ENCODE measurements around the gene ONECUT2. TPM values are rescaled to one million over a fixed set of nuclear protein-coding genes. Genes with fewer than 3 reads are reported as not detected.

ONECUT2 gene
- total and polyA plus RNA-seq, 9 of the 15 experiments (the other 6 are each of a cell fraction or from before 2014, with no cell fraction given) = 0.27 to 2.5 (median 0.83) TPM

DNA sequence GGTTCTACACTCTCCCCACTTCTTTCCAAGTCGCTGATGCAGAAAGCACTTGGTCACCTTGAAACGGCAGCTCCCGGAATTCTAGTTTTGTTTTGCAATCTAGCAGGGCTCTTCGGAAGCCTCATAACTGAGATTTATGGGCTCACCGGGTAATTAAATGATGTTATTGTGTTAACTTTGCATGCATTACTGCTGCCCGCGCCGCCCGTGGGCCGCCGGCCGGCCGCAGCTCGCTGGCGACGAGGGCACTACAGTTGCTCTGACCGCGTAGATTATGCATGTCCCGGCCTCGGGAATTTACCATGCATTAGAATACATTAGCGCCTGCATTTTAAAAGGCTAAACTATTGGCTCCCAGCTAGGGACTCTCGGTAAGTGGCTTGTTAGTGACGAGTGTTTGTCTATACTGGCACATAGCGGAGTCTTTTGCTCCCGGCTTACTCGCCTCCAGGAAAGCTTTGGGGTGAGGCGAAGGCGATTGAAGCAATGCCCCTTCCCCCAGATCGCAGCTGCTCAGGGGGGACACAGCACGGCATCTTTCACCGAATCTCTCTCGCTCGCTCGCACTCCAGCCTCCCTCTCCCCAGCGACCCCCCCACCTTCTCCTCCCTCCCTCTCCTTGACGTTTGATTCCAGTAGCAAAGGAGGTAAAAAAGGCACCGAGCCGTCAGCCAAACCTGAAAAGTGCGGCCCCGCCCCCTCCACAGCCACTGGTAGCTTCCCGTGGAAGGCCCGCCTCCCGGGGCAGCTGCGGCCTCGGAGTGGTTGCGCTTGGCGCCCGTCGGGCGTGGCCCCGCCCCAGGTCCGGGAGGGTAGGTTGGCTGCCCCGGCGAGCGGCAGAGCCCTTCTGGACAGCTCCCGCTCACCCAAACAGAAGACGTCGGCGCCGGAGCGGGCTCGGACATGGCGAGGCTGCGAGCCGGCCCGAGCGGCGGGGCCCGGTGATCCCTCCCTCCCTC lies at the start of gene ONECUT2 (continued):
- TF ChIP-seq, protein P1, sequence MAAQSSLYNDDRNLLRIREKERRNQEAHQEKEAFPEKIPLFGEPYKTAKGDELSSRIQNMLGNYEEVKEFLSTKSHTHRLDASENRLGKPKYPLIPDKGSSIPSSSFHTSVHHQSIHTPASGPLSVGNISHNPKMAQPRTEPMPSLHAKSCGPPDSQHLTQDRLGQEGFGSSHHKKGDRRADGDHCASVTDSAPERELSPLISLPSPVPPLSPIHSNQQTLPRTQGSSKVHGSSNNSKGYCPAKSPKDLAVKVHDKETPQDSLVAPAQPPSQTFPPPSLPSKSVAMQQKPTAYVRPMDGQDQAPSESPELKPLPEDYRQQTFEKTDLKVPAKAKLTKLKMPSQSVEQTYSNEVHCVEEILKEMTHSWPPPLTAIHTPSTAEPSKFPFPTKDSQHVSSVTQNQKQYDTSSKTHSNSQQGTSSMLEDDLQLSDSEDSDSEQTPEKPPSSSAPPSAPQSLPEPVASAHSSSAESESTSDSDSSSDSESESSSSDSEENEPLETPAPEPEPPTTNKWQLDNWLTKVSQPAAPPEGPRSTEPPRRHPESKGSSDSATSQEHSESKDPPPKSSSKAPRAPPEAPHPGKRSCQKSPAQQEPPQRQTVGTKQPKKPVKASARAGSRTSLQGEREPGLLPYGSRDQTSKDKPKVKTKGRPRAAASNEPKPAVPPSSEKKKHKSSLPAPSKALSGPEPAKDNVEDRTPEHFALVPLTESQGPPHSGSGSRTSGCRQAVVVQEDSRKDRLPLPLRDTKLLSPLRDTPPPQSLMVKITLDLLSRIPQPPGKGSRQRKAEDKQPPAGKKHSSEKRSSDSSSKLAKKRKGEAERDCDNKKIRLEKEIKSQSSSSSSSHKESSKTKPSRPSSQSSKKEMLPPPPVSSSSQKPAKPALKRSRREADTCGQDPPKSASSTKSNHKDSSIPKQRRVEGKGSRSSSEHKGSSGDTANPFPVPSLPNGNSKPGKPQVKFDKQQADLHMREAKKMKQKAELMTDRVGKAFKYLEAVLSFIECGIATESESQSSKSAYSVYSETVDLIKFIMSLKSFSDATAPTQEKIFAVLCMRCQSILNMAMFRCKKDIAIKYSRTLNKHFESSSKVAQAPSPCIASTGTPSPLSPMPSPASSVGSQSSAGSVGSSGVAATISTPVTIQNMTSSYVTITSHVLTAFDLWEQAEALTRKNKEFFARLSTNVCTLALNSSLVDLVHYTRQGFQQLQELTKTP (IDR thresholded peaks at IDR 0.05; ENCODE audit: low read depth in 1 of 2, partially characterized antibody in 2 of 2) = no peak
- no peak for TF ChIP-seq ZNF354B (CRISPR knock-in tag; IDR thresholded peaks at IDR 0.05)
- TF ChIP-seq ZNF3 (CRISPR knock-in tag; IDR thresholded peaks at IDR 0.05) = no peak
- TF ChIP-seq HNRNPK (IDR thresholded peaks at IDR 0.05; ENCODE audit: low read depth, low read length, poor library complexity, severe bottlenecking) = peak; percentile 65
- no peak for TF ChIP-seq POLR2A (conservative IDR thresholded peaks at IDR 0.05)
- TF ChIP-seq RUNX1 (IDR thresholded peaks at IDR 0.05; ENCODE audit: low read depth) = no peak
- peak; percentile 92 for TF ChIP-seq NFYB (IDR thresholded peaks at IDR 0.05; ENCODE audit: extremely low read depth, insufficient read length)
- no peak for TF ChIP-seq FUS (optimal IDR thresholded peaks at IDR 0.05; ENCODE audit: low read depth, low read length)
- TF ChIP-seq NCOA1 (IDR thresholded peaks at IDR 0.05; ENCODE audit: low read depth) = no peak
- TF ChIP-seq TEAD4 (IDR thresholded peaks at IDR 0.05; ENCODE audit: low read length) = no peak
- no peak for TF ChIP-seq TEAD4 (CRISPR knock-in tag; IDR thresholded peaks at IDR 0.05; ENCODE audit: borderline replicate concordance)
- no peak for TF ChIP-seq FOXA3 (CRISPR knock-in tag; conservative IDR thresholded peaks at IDR 0.05 in 1 of 2, IDR thresholded peaks at IDR 0.05 in 1 of 2)
- TF ChIP-seq THRAP3 (IDR thresholded peaks at IDR 0.05; ENCODE audit: borderline replicate concordance) = no peak
- no peak for TF ChIP-seq ZNF668 (CRISPR knock-in tag; IDR thresholded peaks at IDR 0.05)
- TF ChIP-seq ASH1L (IDR thresholded peaks at IDR 0.05; ENCODE audit: borderline replicate concordance, low read depth, partially characterized antibody) = peak; percentile 67
- TF ChIP-seq SMAD1 (IDR thresholded peaks at IDR 0.05; ENCODE audit: low read depth, low read length, partially characterized antibody) = no peak
- TF ChIP-seq, protein P2, sequence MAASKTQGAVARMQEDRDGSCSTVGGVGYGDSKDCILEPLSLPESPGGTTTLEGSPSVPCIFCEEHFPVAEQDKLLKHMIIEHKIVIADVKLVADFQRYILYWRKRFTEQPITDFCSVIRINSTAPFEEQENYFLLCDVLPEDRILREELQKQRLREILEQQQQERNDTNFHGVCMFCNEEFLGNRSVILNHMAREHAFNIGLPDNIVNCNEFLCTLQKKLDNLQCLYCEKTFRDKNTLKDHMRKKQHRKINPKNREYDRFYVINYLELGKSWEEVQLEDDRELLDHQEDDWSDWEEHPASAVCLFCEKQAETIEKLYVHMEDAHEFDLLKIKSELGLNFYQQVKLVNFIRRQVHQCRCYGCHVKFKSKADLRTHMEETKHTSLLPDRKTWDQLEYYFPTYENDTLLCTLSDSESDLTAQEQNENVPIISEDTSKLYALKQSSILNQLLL (CRISPR knock-in tag; IDR thresholded peaks at IDR 0.05; ENCODE audit: borderline replicate concordance) = no peak
- no peak for TF ChIP-seq COPS2 (conservative IDR thresholded peaks at IDR 0.05)
- TF ChIP-seq, protein P3, sequence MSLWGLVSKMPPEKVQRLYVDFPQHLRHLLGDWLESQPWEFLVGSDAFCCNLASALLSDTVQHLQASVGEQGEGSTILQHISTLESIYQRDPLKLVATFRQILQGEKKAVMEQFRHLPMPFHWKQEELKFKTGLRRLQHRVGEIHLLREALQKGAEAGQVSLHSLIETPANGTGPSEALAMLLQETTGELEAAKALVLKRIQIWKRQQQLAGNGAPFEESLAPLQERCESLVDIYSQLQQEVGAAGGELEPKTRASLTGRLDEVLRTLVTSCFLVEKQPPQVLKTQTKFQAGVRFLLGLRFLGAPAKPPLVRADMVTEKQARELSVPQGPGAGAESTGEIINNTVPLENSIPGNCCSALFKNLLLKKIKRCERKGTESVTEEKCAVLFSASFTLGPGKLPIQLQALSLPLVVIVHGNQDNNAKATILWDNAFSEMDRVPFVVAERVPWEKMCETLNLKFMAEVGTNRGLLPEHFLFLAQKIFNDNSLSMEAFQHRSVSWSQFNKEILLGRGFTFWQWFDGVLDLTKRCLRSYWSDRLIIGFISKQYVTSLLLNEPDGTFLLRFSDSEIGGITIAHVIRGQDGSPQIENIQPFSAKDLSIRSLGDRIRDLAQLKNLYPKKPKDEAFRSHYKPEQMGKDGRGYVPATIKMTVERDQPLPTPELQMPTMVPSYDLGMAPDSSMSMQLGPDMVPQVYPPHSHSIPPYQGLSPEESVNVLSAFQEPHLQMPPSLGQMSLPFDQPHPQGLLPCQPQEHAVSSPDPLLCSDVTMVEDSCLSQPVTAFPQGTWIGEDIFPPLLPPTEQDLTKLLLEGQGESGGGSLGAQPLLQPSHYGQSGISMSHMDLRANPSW (CRISPR knock-in tag; IDR thresholded peaks at IDR 0.05) = no peak
- no peak for TF ChIP-seq NCOR1 (IDR thresholded peaks at IDR 0.05)
- no peak for TF ChIP-seq ETV5 (CRISPR knock-in tag; IDR thresholded peaks at IDR 0.05; ENCODE audit: low read depth)
